K562 (cell line): ENCODE results near the gene CARD9. TPM values are rescaled to one million over a fixed set of nuclear protein-coding genes. Genes with fewer than 3 reads are reported as not detected.

Source experiments
- ATAC-seq: fragments of 200-7000 bp; cut with Tn5 transposase; 3 replicates; pipeline ENCODE4 v1.9.1; 2020; ENCODE audit warnings: moderate library complexity
- BruUV-seq: library from RNA; stranded (reverse); fragments of 400-500 nt; replicated peaks from 2 replicates; lab custom pipeline; 2021; lab: Mats Ljungman, UMichigan
- CTCF ChIA-PET: fragments of 300-600 bp; formaldehyde crosslinking; extraction: SDS; loops from one replicate; lab custom pipeline; 2021; ENCODE audit warnings: low intra/inter-chr PET ratio; lab: Yijun Ruan, JAX
- POLR2A ChIA-PET: fragments of 300-600, 350-650 bp; sonication (Branson Sonifier 250); formaldehyde crosslinking; extraction: SDS; loops from one replicate; lab custom pipeline; 2021; ENCODE audit warnings: antibody characterized with exemption, inconsistent platforms; lab: Yijun Ruan, JAX
- DNase-seq, 4 experiments: peaks; one replicate each; pipeline versions ENCODE4 v3.0.0 to v3.0.0-alpha.2; 2011 to 2018; ENCODE audit warnings: low spot score in 3 of 4, mixed read lengths in 3 of 4; ENCODE audit errors: extremely low read depth in 1 of 4
- FAIRE-seq: peaks from 2 replicates; lab custom pipeline; 2011; peaks lifted over from hg19 to GRCh38; lab: Jason Lieb, UNC
- H2AFZ ChIP-seq: 2 replicates; pipeline ENCODE4 v1.6.0; 2011; ENCODE audit warnings: low read depth, low read length, control low read depth, inconsistent platforms
- H3K27ac ChIP-seq: fragments of 200-600 bp; 3 replicates; pipeline ENCODE4 v1.8.0; 2011; ENCODE audit warnings: low read depth, mild to moderate bottlenecking, control low read depth, inconsistent platforms, low read length, moderate library complexity, mixed read lengths; ENCODE audit errors: extremely low read depth
- H3K27me3 ChIP-seq, 2 experiments: fragments of 300-600 bp in 1 of 2; 2 replicates in 1 of 2; 3 replicates in 1 of 2; pipeline versions ENCODE4 v1.6.0 to v1.8.0; 2011; ENCODE audit warnings: inconsistent platforms in 2 of 2, low read length in 2 of 2, mild to moderate bottlenecking in 1 of 2, mixed read lengths in 1 of 2, moderate library complexity in 1 of 2; ENCODE audit not compliant: control insufficient read depth in 2 of 2, insufficient read depth in 2 of 2
- H3K36me3 ChIP-seq: fragments of 300-600 bp; 3 replicates; pipeline ENCODE4 v1.8.0; 2011; ENCODE audit warnings: mild to moderate bottlenecking, low read length, inconsistent platforms; ENCODE audit not compliant: control insufficient read depth, insufficient read depth
- H3K4me1 ChIP-seq, 2 experiments: fragments of 200-600 bp in 1 of 2; replicated peaks in 1 of 2; 2 replicates in 1 of 2; 3 replicates in 1 of 2; pipeline versions ENCODE4 v1.5.1 to v1.8.0; 2011; ENCODE audit warnings: inconsistent platforms in 2 of 2, low read length in 2 of 2, mild to moderate bottlenecking in 1 of 2, mixed read lengths in 1 of 2, moderate library complexity in 1 of 2; ENCODE audit not compliant: control insufficient read depth in 2 of 2, insufficient read depth in 2 of 2
- H3K4me2 ChIP-seq: 2 replicates; pipeline ENCODE4 v1.6.1; 2011; ENCODE audit warnings: low read length, control low read depth, inconsistent platforms, mixed read lengths; ENCODE audit not compliant: insufficient read depth
- H3K4me3 ChIP-seq: fragments of 200-600 bp; sonication (generic), shearing (Covaris generic); 2 replicates; pipeline ENCODE4 v1.5.1; 2016; ENCODE audit warnings: control low read depth, inconsistent platforms
- H3K79me2 ChIP-seq: fragments of 200-600 bp; 3 replicates; pipeline ENCODE4 v1.8.0; 2011; ENCODE audit warnings: low read length, inconsistent platforms; ENCODE audit not compliant: control insufficient read depth, insufficient read depth
- H3K9ac ChIP-seq, 2 experiments: 2 replicates each; pipeline versions ENCODE4 v1.6.0 to v1.6.1; 2011; ENCODE audit warnings: low read depth in 2 of 2, low read length in 2 of 2, control low read depth in 1 of 2, inconsistent platforms in 1 of 2, mild to moderate bottlenecking in 1 of 2, mixed read lengths in 1 of 2; ENCODE audit not compliant: insufficient read depth in 1 of 2
- H3K9me1 ChIP-seq: one replicate; pipeline ENCODE4 v1.6.0; 2011; ENCODE audit warnings: inconsistent platforms, mild to moderate bottlenecking, low read length, moderate library complexity; ENCODE audit not compliant: control insufficient read depth, insufficient read depth
- H3K9me3 ChIP-seq: replicated peaks from 2 replicates; pipeline ENCODE4 v1.5.1; 2011; ENCODE audit warnings: low read depth, low read length, inconsistent platforms; ENCODE audit not compliant: control insufficient read depth, insufficient read depth
- H4K20me1 ChIP-seq: replicated peaks from 2 replicates; pipeline ENCODE4 v1.6.1; 2011; ENCODE audit warnings: low read length, inconsistent platforms, mixed read lengths; ENCODE audit not compliant: control insufficient read depth, insufficient read depth
- ARNT ChIP-seq, 2 experiments: fragments of 450-650 bp; IDR thresholded peaks; 2 replicates each; pipeline ENCODE4 v1.6.1; 2016; ENCODE audit warnings: mild to moderate bottlenecking in 1 of 2
- EHMT2 ChIP-seq: fragments of 450-650 bp; IDR thresholded peaks from 2 replicates; pipeline ENCODE4 v1.6.1; 2018; ENCODE audit warnings: antibody characterized with exemption
- FUS ChIP-seq: fragments of 200-400 bp; formaldehyde crosslinking; optimal IDR thresholded peaks from 2 replicates; pipeline ENCODE3; 2017; ENCODE audit warnings: low read depth, low read length
- HDAC1 ChIP-seq, 2 experiments: fragments of 450-650 bp; IDR thresholded peaks; 2 replicates each; pipeline ENCODE4 v1.6.1; 2016 to 2017; ENCODE audit warnings: inconsistent platforms in 1 of 2, mild to moderate bottlenecking in 1 of 2, moderate library complexity in 1 of 2
- HDAC6 ChIP-seq: IDR thresholded peaks from 2 replicates; pipeline ENCODE4 v1.6.1; 2012; ENCODE audit warnings: low read depth, mild to moderate bottlenecking, control low read depth, inconsistent platforms, low read length, moderate library complexity
- HINFP ChIP-seq: fragments of 450-650 bp; conservative IDR thresholded peaks from 2 replicates; pipeline ENCODE4 v1.6.1; 2016; ENCODE audit warnings: missing genetic modification characterization, low read depth, mild to moderate bottlenecking, control low read depth, missing compliant biosample characterization
- JUND ChIP-seq, 2 experiments: IDR thresholded peaks; 2 replicates in 1 of 2; 3 replicates in 1 of 2; pipeline ENCODE4 v1.6.1; 2011; ENCODE audit warnings: borderline replicate concordance in 2 of 2, low read depth in 2 of 2, low read length in 2 of 2, improper control_type of control experiment in 1 of 2, missing biosample characterization in 1 of 2, missing genetic modification characterization in 1 of 2, missing genetic modification reagents in 1 of 2
- NR4A1 ChIP-seq, 2 experiments: fragments of 250-450 bp in 1 of 2; fragments of 450-650 bp in 1 of 2; sonication (Bioruptor Pico) in 1 of 2; IDR thresholded peaks; 2 replicates each; pipeline versions ENCODE4 v1.4.0 to v1.6.1; 2016 to 2020; ENCODE audit warnings: mild to moderate bottlenecking in 2 of 2, missing compliant biosample characterization in 1 of 2, missing genetic modification characterization in 1 of 2, moderate library complexity in 1 of 2
- PHB ChIP-seq: fragments of 250-450 bp; sonication (Bioruptor Pico); IDR thresholded peaks from 2 replicates; pipeline ENCODE4 v1.5.0; 2021
- POLR2G ChIP-seq: fragments of 200-400 bp; formaldehyde crosslinking; IDR thresholded peaks from 2 replicates; pipeline ENCODE4 v1.6.1; 2017; ENCODE audit warnings: low read depth, mild to moderate bottlenecking, antibody characterized with exemption, low read length, moderate library complexity
- RFX1 ChIP-seq: fragments of 450-650 bp; IDR thresholded peaks from 2 replicates; pipeline ENCODE4 v1.6.1; 2016; ENCODE audit warnings: mild to moderate bottlenecking, moderate library complexity
- STAT6 ChIP-seq: sonication (generic); formaldehyde crosslinking; IDR thresholded peaks from 2 replicates; pipeline ENCODE4 v1.8.1; 2023; ENCODE audit warnings: mild to moderate bottlenecking, missing genetic modification reagents
- TCF15 ChIP-seq: fragments of 250-450 bp; sonication (Bioruptor Pico); IDR thresholded peaks from 2 replicates; pipeline ENCODE4 v1.8.0; 2022; ENCODE audit warnings: moderate library complexity, mild to moderate bottlenecking, inconsistent platforms
- TRIM24 ChIP-seq, 2 experiments: fragments of 450-650 bp; IDR thresholded peaks; 2 replicates each; pipeline ENCODE4 v1.6.1; 2016
- ZC3H11A ChIP-seq: IDR thresholded peaks from 2 replicates; pipeline ENCODE4 v1.6.1; 2012; ENCODE audit warnings: low read depth, low read length, improper control_type of control experiment
- WGBS: fragments of 100-300 bp; shearing (Covaris generic); methylation state at CpG from one replicate; pipeline ENCODE4 v1.1.6; 2016; ENCODE audit warnings: low coverage, mixed read lengths; ENCODE audit not compliant: insufficient coverage; ENCODE audit errors: missing lambda C conversion rate; 5-methylcytosine and 5-hydroxymethylcytosine counted together
- in situ Hi-C: fragments of 300-500 bp; cut with MboI; formaldehyde crosslinking; loops from 4 replicates; pipeline ENCODE4 v1.15.0; 2018; ENCODE audit warnings: inconsistent platforms, mixed read lengths
- intact Hi-C: fragments of 100-400 bp; cut with micrococcal nuclease; formaldehyde crosslinking; loops from 2 replicates; pipeline ENCODE4 v1.14.2; 2022
- polyA plus RNA-seq, 8 experiments: library from polyadenylated mRNA; depleted of rRNA in 4 of 8; stranded (reverse) in 5 of 8; unstranded in 3 of 8; fragments of >200 nt; fragmentation: Nextera tagmentation in 2 of 8; fragmentation: Illumina TruSeq in 1 of 8; extraction: Ambion mirVana in 2 of 8; extraction: Trizol in 1 of 8; gene quantifications; 2 replicates each; pipeline versions ENCODE4 v1.2.1 to v1.2.3, GENCODE V29; 2011 to 2014; ENCODE audit warnings: inconsistent platforms in 1 of 8, missing spikeins in 1 of 8
- total RNA-seq, 7 experiments: library from RNA; depleted of rRNA in 6 of 7; stranded (reverse); fragments of >200 nt in 6 of 7; fragmentation: Illumina TruSeq in 2 of 7; extraction: Trizol in 2 of 7; gene quantifications; 2 replicates each; pipeline versions ENCODE4 v1.2.1 to v1.2.3, GENCODE V29; 2011 to 2021; ENCODE audit warnings: low replicate concordance in 1 of 7

The CARD9 gene
- total and polyA plus RNA-seq, 9 of the 15 experiments (the other 6 are each of a cell fraction or from before 2014, with no cell fraction given): 1.7 to 53.0 (median 9.7) TPM

GRCh38 chr9:136353757-136354488, 19.5 kb downstream of the CARD9 start:
- intact Hi-C loops: no loop called here
- POLR2A ChIA-PET: interaction anchor here (0.6 to 1.9 kb wide), 4 partner anchors 9 to 374 kb away, joined by 3 to 9 read pairs (median 3); partner anchors contain the start of gene DNLZ
- BruUV-seq: no TSS peak
- ATAC-seq: peak; percentile 28
- H3K79me2 ChIP-seq: no peaks in the 10 kb centered on the region
- no peaks in the 10 kb centered on the region; the same call in 1 of the 2 replicates for H4K20me1 ChIP-seq
- H3K27me3 ChIP-seq: no peaks in the 10 kb centered on the region
- in situ Hi-C loops: no loop called here
- peak in 2 of 4 experiments; percentile 32 to 37 for DNase-seq
- 45% methylated on average over 12 of the region's 13 CpGs for WGBS
- H3K36me3 ChIP-seq: no peaks in the 10 kb centered on the region
- no peaks in the 10 kb centered on the region for H3K9me3 ChIP-seq
- no peak overlapping the region for H3K4me2 ChIP-seq
- H3K9ac ChIP-seq: peak overlapping the region in 1 of 2 experiments; percentile 56; a peak in 2 of 4 replicates
- no peak for FAIRE-seq
- no peak overlapping the region for H3K4me3 ChIP-seq
- no peaks in the 10 kb centered on the region for H3K9me1 ChIP-seq
- no peak overlapping the region for H2AFZ ChIP-seq
- peaks cover 0 to 92% of the 10 kb centered on the region in 2 experiments; a peak in 4 of 5 replicates for H3K4me1 ChIP-seq
- H3K27ac ChIP-seq: no peak overlapping the region
- CTCF ChIA-PET: interaction anchor here (1.1 kb wide), 1 partner anchor 8 kb away, joined by 3 read pairs; no protein-coding TSS in a partner anchor
- TF ChIP-seq PHB (no peak), EHMT2 (no peak), POLR2G (peak; percentile 57; the same call in 1 of the 2 replicates), HDAC1 (IDR thresholded peaks at IDR 0.05) (no peak), STAT6 (no peak), ARNT (IDR thresholded peaks at IDR 0.05) (no peak), HDAC6 (no peak), JUND (IDR thresholded peaks at IDR 0.05; ENCODE audit: borderline replicate concordance, low read depth, low read length) (no peak), JUND (tag; IDR thresholded peaks at IDR 0.05; ENCODE audit: borderline replicate concordance, low read depth, low read length) (no peak), RFX1 (no peak), HINFP (tag) (no peak), FUS (no peak), TCF15 (CRISPR knock-in tag) (no peak), ZC3H11A (no peak), NR4A1 (CRISPR knock-in tag; IDR thresholded peaks at IDR 0.05) (no peak), NR4A1 (tag; IDR thresholded peaks at IDR 0.05) (no peak), TRIM24 (IDR thresholded peaks at IDR 0.05) (no peak)
